ENCODE data around the gene NUDT9. TPM values are rescaled to one million over a fixed set of nuclear protein-coding genes. Genes with fewer than 3 reads are reported as not detected.
"Not testable (repeated sequence)": the region's sequence is repeated elsewhere in the genome, so short reads cannot be mapped to it uniquely, and the experiment has no call there.

The NUDT9 gene
- total RNA-seq, 1 donor from 2014 or later, result 23.6 TPM

DNA sequence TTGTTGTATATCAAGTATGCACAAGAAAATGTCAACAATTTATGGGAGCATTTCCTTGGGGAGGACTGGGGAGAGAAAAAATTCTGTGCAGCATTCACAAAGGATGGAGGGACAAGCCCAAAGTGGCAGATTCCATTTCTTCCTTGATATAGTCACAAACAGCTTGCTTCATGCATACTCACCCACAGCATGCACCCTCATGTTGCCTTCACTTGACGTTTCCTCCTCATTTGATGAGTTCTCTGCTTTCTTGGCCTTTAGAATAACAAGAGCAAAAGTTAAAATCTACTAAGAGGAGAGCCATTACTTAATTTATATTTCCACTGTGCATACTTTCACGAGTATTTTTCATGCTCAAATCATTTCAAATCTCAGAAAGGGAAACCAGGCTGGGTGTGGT lies 69.1 kb downstream of the NUDT9 start:
- no peaks in the 10 kb centered on the region for H3K9me3 Mint-ChIP-seq (ENCODE audit: unreplicated experiment)
- no peak overlapping the region for H3K4me3 Mint-ChIP-seq (ENCODE audit: unreplicated experiment)
- no peaks in the 10 kb centered on the region for H3K27me3 Mint-ChIP-seq (ENCODE audit: unreplicated experiment)
- no peak overlapping the region for H3K27ac Mint-ChIP-seq (ENCODE audit: unreplicated experiment)
- TF ChIP-seq, protein P1, sequence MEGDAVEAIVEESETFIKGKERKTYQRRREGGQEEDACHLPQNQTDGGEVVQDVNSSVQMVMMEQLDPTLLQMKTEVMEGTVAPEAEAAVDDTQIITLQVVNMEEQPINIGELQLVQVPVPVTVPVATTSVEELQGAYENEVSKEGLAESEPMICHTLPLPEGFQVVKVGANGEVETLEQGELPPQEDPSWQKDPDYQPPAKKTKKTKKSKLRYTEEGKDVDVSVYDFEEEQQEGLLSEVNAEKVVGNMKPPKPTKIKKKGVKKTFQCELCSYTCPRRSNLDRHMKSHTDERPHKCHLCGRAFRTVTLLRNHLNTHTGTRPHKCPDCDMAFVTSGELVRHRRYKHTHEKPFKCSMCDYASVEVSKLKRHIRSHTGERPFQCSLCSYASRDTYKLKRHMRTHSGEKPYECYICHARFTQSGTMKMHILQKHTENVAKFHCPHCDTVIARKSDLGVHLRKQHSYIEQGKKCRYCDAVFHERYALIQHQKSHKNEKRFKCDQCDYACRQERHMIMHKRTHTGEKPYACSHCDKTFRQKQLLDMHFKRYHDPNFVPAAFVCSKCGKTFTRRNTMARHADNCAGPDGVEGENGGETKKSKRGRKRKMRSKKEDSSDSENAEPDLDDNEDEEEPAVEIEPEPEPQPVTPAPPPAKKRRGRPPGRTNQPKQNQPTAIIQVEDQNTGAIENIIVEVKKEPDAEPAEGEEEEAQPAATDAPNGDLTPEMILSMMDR (IDR thresholded peaks at IDR 0.05), result no peak
- DNase-seq (ENCODE audit: extremely low spot score, unreplicated experiment), result no peak
- peaks cover 2% of the 10 kb centered on the region for H3K4me1 Mint-ChIP-seq (ENCODE audit: unreplicated experiment)
- H3K36me3 Mint-ChIP-seq (ENCODE audit: unreplicated experiment), result peaks cover 2% of the 10 kb centered on the region

DNA sequence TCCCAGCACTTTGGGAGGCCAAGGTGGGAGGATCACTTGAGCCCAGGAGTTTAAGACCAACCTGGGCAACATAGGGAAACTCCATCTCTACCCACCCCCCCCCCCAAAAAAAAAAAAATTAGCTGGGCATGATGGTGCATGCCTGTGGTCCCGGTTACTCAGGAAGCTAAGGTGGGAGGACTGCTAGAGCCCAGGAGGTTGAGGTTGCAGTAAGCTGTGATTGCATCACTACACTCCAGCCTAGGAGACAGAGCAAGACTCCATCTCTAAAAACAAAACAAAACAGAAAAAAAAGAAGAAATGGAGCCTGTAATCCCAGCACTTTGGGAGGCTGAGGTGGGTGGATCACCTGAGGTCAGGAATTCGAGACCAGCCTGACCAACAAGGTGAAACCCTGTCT lies 69.5 kb downstream of the NUDT9 start:
- H3K4me1 Mint-ChIP-seq (ENCODE audit: unreplicated experiment); H3K27ac Mint-ChIP-seq (ENCODE audit: unreplicated experiment); H3K36me3 Mint-ChIP-seq (ENCODE audit: unreplicated experiment); H3K27me3 Mint-ChIP-seq (ENCODE audit: unreplicated experiment); H3K4me3 Mint-ChIP-seq (ENCODE audit: unreplicated experiment); H3K9me3 Mint-ChIP-seq (ENCODE audit: unreplicated experiment); DNase-seq (ENCODE audit: extremely low spot score, unreplicated experiment): not testable (repeated sequence)

DNA sequence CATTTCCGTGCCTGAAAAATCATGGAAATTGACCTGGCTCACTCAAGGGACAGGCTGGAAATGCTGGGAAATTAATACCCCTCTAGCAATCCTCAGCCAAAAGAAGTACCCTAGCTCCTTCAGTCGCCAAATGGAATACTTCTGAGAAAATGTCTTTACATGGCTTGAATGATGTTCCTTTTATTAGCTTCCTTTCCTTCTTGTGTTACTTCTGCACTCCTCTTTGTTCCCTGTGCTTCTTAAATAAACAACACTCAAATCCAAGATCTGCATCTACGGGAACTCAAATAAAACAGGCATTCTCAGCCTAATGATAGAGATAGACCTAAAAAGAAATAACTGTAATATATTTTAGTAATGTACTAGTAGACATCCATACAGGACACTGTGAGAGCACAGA lies 70.7 kb downstream of the NUDT9 start:
- H3K4me3 Mint-ChIP-seq (ENCODE audit: unreplicated experiment), result no peak overlapping the region
- H3K27me3 Mint-ChIP-seq (ENCODE audit: unreplicated experiment), result no peaks in the 10 kb centered on the region
- TF ChIP-seq, protein P1 (IDR thresholded peaks at IDR 0.05), result no peak
- H3K27ac Mint-ChIP-seq (ENCODE audit: unreplicated experiment), result no peak overlapping the region
- no peaks in the 10 kb centered on the region for H3K9me3 Mint-ChIP-seq (ENCODE audit: unreplicated experiment)
- H3K36me3 Mint-ChIP-seq (ENCODE audit: unreplicated experiment), result peaks cover 1% of the 10 kb centered on the region
- DNase-seq (ENCODE audit: extremely low spot score, unreplicated experiment), result no peak
- peaks cover 2% of the 10 kb centered on the region for H3K4me1 Mint-ChIP-seq (ENCODE audit: unreplicated experiment)

DNA sequence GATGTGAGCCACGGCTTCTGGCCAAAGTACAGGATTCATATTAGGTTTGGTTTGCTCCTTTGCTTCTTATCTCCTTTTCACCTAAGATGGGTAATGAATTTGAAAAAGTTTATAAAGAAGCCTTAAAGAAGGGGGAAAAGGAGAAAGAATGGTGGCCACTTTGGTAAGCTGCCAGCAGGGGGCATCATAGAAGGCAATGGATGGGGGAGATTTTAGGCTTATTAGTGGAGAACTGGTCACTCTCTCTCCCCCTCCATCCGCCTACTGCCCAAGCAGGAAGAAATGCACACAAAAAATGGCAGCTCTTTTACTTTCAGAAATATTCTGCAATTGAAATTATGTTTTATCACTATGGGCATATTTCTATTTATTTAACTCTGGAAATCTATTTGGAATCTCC lies 74.8 kb downstream of the NUDT9 start:
- no peak for DNase-seq (ENCODE audit: extremely low spot score, unreplicated experiment)
- Mint-ChIP-seq H3K36me3 (ENCODE audit: unreplicated experiment) (no peaks in the 10 kb centered on the region), H3K27me3 (ENCODE audit: unreplicated experiment) (no peaks in the 10 kb centered on the region), H3K27ac (ENCODE audit: unreplicated experiment) (no peak overlapping the region), H3K4me3 (ENCODE audit: unreplicated experiment) (no peak overlapping the region), H3K4me1 (ENCODE audit: unreplicated experiment) (peaks cover 2% of the 10 kb centered on the region), H3K9me3 (ENCODE audit: unreplicated experiment) (no peaks in the 10 kb centered on the region)
- TF ChIP-seq, protein P1 (IDR thresholded peaks at IDR 0.05), result peak; percentile 27

GRCh38 chr4:87497578-87497977 lies 75.2 kb downstream of the NUDT9 start:
- H3K9me3 Mint-ChIP-seq (ENCODE audit: unreplicated experiment), result no peaks in the 10 kb centered on the region
- H3K27ac Mint-ChIP-seq (ENCODE audit: unreplicated experiment), result no peak overlapping the region
- TF ChIP-seq, protein P1 (IDR thresholded peaks at IDR 0.05), result no peak
- no peak for DNase-seq (ENCODE audit: extremely low spot score, unreplicated experiment)
- H3K4me3 Mint-ChIP-seq (ENCODE audit: unreplicated experiment), result no peak overlapping the region
- peaks cover 5% of the 10 kb centered on the region for H3K4me1 Mint-ChIP-seq (ENCODE audit: unreplicated experiment)
- H3K27me3 Mint-ChIP-seq (ENCODE audit: unreplicated experiment), result no peaks in the 10 kb centered on the region
- H3K36me3 Mint-ChIP-seq (ENCODE audit: unreplicated experiment), result no peaks in the 10 kb centered on the region

DNA sequence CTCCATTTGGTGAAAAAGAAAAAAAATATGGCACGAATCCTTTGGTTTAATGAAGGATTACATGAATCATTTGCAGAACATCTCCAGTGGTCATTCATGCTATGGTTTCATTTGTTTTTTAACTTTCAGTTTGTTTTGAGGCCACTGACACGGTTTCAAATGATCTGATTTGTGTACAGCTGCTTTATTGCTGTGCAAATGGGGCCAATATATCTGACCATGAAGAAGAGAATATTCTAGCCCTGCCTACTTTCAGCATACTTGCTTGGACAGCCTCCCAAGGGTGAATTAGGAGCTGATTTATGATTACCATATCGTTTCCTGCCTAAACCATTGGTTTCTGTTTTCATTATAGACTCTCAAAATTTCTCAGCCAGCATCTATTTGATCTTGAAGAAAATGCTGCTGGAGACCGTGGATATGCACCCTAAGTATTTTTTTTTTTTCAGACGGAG lies 76.1 kb downstream of the NUDT9 start:
- H3K27ac Mint-ChIP-seq (ENCODE audit: unreplicated experiment), result no peak overlapping the region
- H3K27me3 Mint-ChIP-seq (ENCODE audit: unreplicated experiment), result no peaks in the 10 kb centered on the region
- H3K9me3 Mint-ChIP-seq (ENCODE audit: unreplicated experiment), result no peaks in the 10 kb centered on the region
- H3K4me3 Mint-ChIP-seq (ENCODE audit: unreplicated experiment), result no peak overlapping the region
- peaks cover 5% of the 10 kb centered on the region for H3K4me1 Mint-ChIP-seq (ENCODE audit: unreplicated experiment)
- TF ChIP-seq, protein P1 (IDR thresholded peaks at IDR 0.05), result no peak
- H3K36me3 Mint-ChIP-seq (ENCODE audit: unreplicated experiment), result no peaks in the 10 kb centered on the region
- DNase-seq (ENCODE audit: extremely low spot score, unreplicated experiment), result no peak

All from osteocyte (in vitro differentiated cells).